Middle frontal gyrus (tissue), 1 donor: ENCODE measurements around the gene PTRHD1.
"Not testable (repeated sequence)": the region's sequence is repeated elsewhere in the genome, so short reads cannot be mapped to it uniquely, and the experiment has no call there.

Experiments used
- DNase-seq: peaks from one replicate; pipeline ENCODE4 v3.0.0-alpha.2; 2015; ENCODE audit warnings: low spot score; ENCODE audit errors: extremely low spot score

PTRHD1 gene

GRCh38 chr2:24809316-24810007 is 16.3 kb upstream of the PTRHD1 start:
- no peak for DNase-seq

DNA sequence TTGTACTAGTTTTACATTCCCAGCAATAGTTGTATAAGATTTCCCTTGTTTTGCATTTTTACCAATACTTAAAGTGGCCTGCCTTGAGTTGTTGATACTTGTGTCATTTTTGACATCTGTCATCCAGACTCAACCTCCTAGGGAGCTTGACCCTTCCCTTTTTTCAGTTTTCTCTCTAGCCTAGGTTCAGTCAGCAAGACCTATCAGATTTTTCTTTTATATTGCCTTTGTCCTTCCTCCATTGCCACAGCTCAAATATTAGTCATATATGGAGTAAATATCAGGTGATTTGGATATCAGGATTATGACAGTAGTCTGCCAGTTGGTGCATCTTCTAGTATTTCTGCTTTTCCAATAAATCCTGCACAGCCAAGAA is 13.5 kb upstream of the PTRHD1 start:
- no peak for DNase-seq

DNA sequence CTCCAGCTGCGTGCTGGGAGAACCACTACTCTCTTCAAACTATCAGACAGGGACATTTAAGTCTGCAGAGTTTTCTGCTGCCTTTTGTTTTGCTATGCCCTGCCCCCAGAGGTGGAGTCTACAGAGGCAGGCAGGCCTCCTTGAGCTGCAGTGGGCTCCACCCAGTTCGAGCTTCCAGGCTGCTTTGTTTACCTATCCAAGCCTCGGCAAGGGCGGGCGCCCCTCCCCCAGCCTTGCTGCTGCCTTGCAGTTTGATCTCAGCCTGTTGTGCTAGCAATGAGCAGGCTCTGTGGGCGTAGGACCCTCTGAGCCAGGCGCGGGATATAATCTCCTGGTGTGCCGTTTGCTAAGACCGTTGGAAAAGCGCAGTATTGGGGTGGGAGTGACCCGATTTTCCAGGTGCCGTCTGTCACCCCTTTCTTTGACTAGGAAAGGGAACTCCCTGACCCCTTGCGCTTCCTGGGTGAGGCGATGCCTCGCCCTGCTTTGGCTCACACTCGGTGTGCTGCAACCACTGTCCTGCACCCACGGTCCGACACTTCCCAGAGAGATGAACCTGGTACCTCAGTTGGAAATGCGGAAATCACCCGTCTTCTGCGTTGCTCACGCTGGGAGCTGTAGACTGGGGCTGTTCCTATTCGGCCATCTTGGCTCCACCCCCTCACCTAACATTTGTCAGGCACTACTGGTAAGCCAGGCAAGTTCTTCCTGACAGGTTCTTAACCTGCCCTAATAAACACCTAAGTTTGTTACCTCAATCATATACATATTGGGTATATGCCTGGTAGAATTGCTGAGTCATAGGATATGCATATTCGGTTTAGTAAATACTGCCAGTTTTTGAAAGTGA is 12.8 kb upstream of the PTRHD1 start:
- not testable (repeated sequence) for DNase-seq

DNA sequence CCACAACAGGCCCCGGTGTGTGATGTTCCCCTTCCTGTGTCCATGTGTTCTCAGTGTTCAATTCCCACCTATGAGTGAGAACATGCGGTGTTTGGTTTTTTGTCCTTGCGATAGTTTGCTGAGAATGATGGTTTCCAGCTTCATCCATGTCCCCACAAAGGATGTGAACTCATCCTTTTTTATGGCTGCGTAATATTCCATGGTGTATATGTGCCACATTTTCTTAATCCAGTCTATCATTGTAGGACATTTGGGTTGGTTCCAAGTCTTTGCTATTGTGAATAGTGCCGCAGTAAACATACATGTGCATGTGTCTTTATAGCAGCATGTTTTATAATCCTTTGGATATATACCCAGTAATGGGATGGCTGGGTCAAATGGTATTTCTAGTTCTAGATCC is 7.3 kb upstream of the PTRHD1 start:
- DNase-seq, result not testable (repeated sequence)

DNA sequence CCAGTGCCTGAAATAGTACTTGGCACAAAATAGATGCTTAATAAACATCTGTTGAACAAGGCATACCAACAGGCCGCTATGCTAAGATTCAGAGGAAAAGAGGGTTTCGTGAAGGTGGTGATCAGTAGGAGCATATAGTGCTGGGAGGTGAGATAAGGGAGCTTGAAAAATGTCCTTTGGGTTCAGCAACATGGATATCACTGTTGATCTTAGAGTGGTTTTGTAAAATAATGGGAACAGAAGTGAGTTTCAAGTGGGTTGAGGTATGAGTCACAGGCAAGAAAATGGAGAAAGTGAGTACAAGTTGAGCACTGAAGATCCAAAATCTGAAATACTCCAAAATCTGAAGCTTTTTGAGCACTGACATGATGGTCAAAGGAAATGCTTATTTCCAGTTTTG is 4.5 kb upstream of the PTRHD1 start:
- DNase-seq, result no peak

DNA sequence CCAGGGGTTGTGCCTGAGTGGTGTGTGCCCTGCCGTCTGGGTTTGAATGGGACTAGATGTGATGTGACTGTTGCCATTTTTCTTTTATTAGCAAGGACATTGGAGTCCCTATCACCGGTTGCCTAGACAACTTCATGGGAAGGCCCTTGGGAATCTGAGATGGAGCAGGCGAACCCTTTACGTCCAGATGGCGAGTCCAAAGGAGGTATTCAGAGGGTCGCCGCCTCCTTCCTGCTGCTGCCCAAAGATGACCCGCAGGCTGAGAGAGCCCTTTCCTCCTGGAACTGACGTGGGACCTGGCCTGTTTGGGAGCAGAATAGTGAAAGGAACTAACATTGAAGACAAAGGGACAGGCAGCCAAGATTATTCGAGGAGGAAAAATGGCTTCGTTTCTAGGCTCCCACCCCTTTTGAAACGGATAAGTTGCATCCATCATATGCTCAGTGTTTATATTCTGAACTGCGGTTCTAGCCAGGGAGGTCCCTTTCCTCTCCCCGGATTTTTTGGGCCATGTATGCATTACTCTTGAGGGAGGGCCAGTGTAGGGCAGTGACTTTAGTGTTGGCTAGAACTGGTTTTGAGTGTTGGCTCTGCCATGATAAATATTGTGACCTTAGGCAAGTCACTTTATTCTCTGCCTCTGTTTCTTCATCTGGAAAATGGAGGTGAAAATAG is 707 bp upstream of the PTRHD1 start:
- DNase-seq, result no peak

DNA sequence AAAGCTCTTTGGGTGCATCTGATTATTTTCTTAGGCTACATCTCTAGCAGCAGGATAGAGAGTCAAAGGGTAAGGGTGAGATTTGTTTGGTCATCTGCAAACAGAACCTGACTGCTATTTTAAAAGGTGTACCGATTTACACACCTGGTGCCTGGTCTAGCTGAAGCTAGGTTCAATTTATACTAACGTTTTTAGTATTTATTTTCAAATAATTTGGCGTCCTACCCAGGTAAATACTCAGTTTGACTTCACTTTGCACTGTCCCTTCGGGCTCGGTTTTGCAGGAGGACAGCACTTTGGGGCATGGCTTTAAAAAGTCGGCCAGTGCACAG is 683 bp downstream of the PTRHD1 start:
- no peak for DNase-seq

- DNase-seq, result no peak
These were observed 1.7 kb downstream of the PTRHD1 start for GRCh38 chr2:24791452-24791851.

DNA sequence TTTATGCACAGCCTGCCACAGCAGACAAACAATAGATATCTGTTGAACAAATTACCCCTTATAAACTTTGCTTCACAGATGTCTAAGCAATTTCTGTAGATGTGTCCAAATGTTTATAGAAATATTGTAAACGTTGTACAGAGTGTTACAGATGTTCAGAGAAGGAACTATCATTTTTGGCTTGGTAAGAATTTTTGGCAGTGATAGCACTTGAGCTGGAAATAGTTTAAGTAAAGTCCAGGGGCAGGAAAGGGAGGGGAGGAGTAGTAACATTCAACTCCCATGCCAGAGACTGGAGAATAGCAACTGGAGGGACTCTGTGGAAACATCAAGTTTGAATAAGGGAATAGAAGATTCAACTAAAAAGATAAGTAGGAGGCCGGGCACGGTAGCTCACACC is 4.4 kb downstream of the PTRHD1 start:
- DNase-seq, result no peak

DNA sequence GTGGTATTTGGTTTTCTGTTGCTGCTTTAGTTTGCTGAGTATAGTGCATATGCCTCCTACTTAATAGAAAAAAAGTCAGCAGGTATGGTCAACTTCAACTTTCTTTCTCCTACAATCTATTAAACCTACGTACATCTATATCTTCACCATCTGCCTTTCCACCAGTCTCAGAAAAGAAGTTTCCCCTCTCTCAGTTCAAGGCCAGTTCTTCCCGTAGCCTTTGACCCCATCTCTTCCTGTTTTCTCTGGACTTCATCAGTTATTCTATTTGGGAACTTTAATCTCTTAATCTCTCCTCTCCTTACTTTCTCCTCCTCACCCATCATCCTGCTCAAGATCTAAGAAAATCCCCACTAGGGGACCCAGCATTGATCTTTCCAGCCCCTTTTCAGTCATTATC is 5.7 kb downstream of the PTRHD1 start:
- no peak for DNase-seq

GRCh38 chr2:24785671-24786321 is 7.4 kb downstream of the PTRHD1 start:
- DNase-seq, result no peak

DNA sequence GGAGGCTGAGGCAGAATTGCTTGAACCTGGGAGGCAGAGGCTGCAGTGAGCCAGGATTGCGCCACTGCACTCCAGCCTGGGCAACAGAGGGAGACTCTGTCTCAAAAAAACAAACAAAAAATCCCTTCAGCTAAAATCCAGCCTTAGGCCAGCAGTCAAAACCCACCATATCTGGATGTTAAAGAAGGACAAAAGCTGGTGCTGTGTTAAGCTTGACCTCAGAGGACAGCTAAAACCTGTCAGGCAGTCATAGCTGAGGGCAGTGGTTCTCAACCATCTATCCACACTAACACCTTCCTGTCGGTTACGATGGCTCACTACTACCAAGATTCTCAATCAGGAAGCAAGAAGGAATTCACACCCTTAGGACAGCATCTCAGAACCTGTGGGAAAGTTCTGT is 9.6 kb downstream of the PTRHD1 start:
- DNase-seq, result no peak

DNA sequence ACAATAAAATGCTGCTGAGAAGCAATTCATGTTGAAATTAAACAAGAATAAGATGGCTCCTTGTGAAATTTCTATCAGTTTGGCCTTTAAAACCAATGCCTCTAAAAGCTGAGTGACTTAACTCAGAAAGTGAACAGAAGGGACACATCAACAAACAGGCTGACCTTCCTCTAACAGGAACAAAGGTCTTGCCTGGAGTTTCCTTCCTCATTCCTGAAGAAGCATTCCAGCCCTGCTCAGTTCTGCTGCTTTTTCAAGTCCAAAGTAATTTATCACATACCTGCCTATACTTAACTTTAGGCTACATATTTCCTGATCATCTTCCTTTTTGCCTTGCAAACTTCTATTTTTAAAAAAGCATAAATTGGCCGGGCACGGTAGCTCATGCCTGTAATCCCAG is 14.1 kb downstream of the PTRHD1 start:
- DNase-seq, result no peak

DNA sequence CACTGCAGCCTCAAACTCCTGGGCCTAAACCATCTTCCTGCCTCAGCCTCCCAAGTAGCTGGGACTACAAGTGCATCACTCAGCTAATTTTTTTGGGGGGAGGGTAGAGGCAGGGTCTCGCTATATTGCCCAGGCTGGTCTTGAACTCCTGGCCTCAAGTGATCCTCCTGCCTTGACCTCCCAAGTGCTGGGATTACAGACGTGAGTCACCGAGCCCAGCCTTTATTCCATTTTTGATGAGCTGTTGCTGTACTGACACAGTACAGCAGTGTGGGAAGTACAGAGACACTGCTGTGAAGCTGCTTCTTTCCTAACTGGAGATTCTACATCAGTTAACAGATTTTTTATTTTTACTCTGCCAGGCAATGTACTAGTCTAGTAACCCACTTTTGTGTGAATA is 18.8 kb downstream of the PTRHD1 start:
- DNase-seq, result no peak

DNA sequence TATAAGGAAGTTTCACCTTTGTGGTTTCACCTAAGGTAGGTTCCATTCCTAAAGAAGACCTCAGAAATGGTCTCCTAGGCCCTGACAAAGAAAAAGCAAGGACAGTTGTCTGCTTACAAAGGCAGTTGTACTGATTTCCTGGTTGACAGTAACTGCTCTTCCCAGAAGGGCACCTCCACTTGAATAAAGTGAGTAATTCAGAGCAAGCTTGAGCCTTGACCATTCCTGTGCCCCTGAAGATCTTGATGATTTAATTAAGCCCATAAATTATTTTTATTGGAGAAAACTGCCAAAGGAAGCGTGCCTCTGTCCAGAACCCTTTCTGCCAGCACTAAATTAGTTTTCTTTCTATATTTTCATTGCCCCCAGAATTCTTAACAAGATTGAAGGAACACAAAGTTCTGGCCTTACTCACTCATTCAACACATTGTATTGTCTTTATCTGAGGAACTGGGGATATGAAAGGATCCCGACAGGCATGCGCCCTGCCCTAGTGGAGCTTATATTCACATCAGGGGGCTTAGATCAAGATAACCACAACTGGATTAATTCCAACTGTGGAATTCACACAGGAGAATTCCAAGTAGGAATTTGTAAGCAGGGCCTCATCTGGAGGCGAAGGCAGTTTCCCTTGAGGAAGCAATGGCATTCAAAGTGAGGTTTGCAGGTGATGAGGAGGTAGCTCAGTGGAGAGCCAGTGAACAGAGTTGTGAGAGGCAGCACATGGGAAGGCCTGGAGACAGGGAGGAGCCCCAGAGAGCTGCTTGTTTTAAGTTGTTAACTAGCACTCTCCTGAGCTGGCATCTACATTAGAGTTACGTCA is 21.2 kb downstream of the PTRHD1 start:
- no peak for DNase-seq

DNA sequence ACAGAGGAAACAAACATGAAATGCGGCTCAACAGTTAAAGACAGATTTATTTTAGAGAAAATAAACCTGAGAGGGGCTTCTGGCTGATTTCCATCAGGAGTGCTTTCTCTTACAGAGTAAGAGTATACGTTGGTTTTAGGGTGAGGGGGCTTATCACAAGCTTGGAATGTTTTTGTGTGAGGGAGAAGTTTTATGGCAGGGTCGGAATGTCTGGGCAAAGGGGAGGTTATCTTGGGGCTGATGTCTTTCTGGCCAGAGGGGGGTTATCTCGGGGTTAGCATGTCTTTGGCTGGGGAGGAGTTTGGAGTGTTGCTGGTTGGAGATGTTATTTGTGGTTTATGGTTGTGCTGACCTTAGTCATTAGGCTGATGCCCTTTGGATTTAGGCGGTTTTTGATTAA is 22.1 kb downstream of the PTRHD1 start:
- DNase-seq, result no peak

GRCh38 chr2:24768601-24769000 is 24.6 kb downstream of the PTRHD1 start:
- DNase-seq, result no peak

GRCh38 chr2:24768013-24768412 is 25.2 kb downstream of the PTRHD1 start:
- no peak for DNase-seq

DNA sequence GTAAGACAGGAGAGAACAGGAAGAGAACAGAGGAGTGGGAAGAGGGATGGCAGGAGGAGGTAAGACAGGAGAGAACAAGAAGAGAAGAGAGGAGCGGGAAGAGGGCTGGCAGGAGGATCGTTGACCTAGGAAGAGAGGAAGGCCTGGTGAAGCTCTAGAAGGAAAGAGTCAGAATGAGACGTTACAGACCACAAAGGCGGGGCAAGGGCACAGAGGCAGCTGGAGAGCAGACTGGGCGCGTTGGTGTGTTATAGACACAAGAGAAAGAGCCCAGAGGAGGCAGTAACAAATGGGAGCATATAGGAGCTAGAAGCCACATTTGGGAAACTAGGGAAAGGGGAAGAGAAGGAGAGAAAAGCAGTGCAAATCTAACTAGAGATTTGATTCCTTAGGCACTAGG is 26.6 kb downstream of the PTRHD1 start:
- no peak for DNase-seq

- no peak for DNase-seq
These were observed 29.3 kb downstream of the PTRHD1 start for GRCh38 chr2:24763843-24764242.

- no peak for DNase-seq
These were observed 30.7 kb downstream of the PTRHD1 start for GRCh38 chr2:24762518-24762917.
